RKO (cell line): Measurements from ENCODE around the gene ANKIB1.
"Not testable (repeated sequence)": the region's sequence is repeated elsewhere in the genome, so short reads cannot be mapped to it uniquely, and the experiment has no call there.

Experiments used
- DNase-seq: peaks from one replicate; pipeline ENCODE4 v3.0.0-alpha.2; 2016; ENCODE audit warnings: low spot score

Gene ANKIB1

GRCh38 chr7:92245487-92246359, at the start of gene ANKIB1, which contains the start of gene KRIT1:
TSS of gene ANKIB1 (plus strand) at chr7:92245974. CDS start at chr7:92294979, 49,005 bp downstream.
TSS of gene KRIT1 (minus strand) at chr7:92245914. CDS start at chr7:92242135, 3,779 bp downstream.
- DNase-seq: peak; percentile 94

GRCh38 chr7:92200791-92201190, 45.0 kb upstream of the ANKIB1 start:
- DNase-seq: no peak

- DNase-seq: peak; percentile 29
Measured at GRCh38 chr7:92205987-92206386, 39.8 kb upstream of the ANKIB1 start.

GRCh38 chr7:92206672-92207071, 39.1 kb upstream of the ANKIB1 start:
- no peak for DNase-seq

- DNase-seq: no peak
Measured at GRCh38 chr7:92221766-92222165, 24.0 kb upstream of the ANKIB1 start.

- no peak for DNase-seq
Measured at GRCh38 chr7:92226981-92227380, 18.8 kb upstream of the ANKIB1 start.

- DNase-seq: no peak
Measured at GRCh38 chr7:92228100-92228499, 17.7 kb upstream of the ANKIB1 start.

- DNase-seq: no peak
Measured at GRCh38 chr7:92228742-92229141, 17.0 kb upstream of the ANKIB1 start.

GRCh38 chr7:92230547-92230946, 15.2 kb upstream of the ANKIB1 start:
- no peak for DNase-seq

- no peak for DNase-seq
Measured at GRCh38 chr7:92242972-92243371, 2.8 kb upstream of the ANKIB1 start.

- peak; percentile 74 for DNase-seq
Measured at GRCh38 chr7:92244808-92245486, 827 bp upstream of the ANKIB1 start.

- DNase-seq: peak; percentile 66
Measured at GRCh38 chr7:92246360-92247101, 757 bp downstream of the ANKIB1 start.

- DNase-seq: no peak
Measured at GRCh38 chr7:92250603-92251002, 4.8 kb downstream of the ANKIB1 start.

- DNase-seq: no peak
Measured at GRCh38 chr7:92251181-92251580, 5.4 kb downstream of the ANKIB1 start.

GRCh38 chr7:92253251-92253650, 7.5 kb downstream of the ANKIB1 start:
- DNase-seq: no peak

- not testable (repeated sequence) for DNase-seq
Measured at GRCh38 chr7:92254800-92255199, 9.0 kb downstream of the ANKIB1 start.

- DNase-seq: peak; percentile 43
Measured at GRCh38 chr7:92255308-92255707, 9.5 kb downstream of the ANKIB1 start.

- DNase-seq: no peak
Measured at GRCh38 chr7:92259062-92259461, 13.3 kb downstream of the ANKIB1 start.

GRCh38 chr7:92259610-92260247, 14.0 kb downstream of the ANKIB1 start:
- DNase-seq: no peak

- no peak for DNase-seq
Measured at GRCh38 chr7:92260248-92260781, 14.5 kb downstream of the ANKIB1 start.

- no peak for DNase-seq
Measured at GRCh38 chr7:92266415-92267241, 20.9 kb downstream of the ANKIB1 start.
